ENCODE measurements around the gene RAB18.

The RAB18 gene

GRCh38 chr10:27525819-27526218, 21.7 kb downstream of the RAB18 start:
- Histone ChIP-seq H3K79me1 (ENCODE audit: low read depth, low read length) (no peaks in the 10 kb centered on the region), H2AK5ac (ENCODE audit: low read depth, low read length) (no peak overlapping the region), H3K18ac (ENCODE audit: low read length) (no peak overlapping the region), H3K4me3 (ENCODE audit: low read length in 2 of 2) (no peak overlapping the region), H3K9me3 (replicated peaks in 1 of 2; ENCODE audit: control insufficient read depth in 2 of 2, insufficient read depth in 1 of 2, low read depth in 1 of 2, low read length in 2 of 2) (no peaks in the 10 kb centered on the region), H3K14ac (ENCODE audit: low read length) (no peak overlapping the region), H4K8ac (ENCODE audit: low read depth, low read length) (no peak overlapping the region), H3K36me3 (replicated peaks in 1 of 2; ENCODE audit: control insufficient read depth in 2 of 2, insufficient read depth in 2 of 2, low read length in 2 of 2) (no peaks in the 10 kb centered on the region), H2BK120ac (ENCODE audit: low read depth, low read length) (no peak overlapping the region), H3K27ac (replicated peaks; ENCODE audit: low read length) (no peak overlapping the region), H3K4me2 (ENCODE audit: insufficient read depth, low read length, poor library complexity, severe bottlenecking) (no peak overlapping the region), H4K91ac (ENCODE audit: low read depth, low read length, poor library complexity) (no peak overlapping the region), H3K4me1 (ENCODE audit: control insufficient read depth in 2 of 2, insufficient read depth in 1 of 2, low read depth in 1 of 2, low read length in 2 of 2) (no peaks in the 10 kb centered on the region), H3K4ac (ENCODE audit: low read length) (no peak overlapping the region), H3K27me3 (ENCODE audit: control insufficient read depth in 3 of 3, insufficient read depth in 3 of 3, low read depth in 1 of 3, low read length in 3 of 3) (no peaks in the 10 kb centered on the region), H3K9ac (ENCODE audit: low read depth, low read length, poor library complexity) (no peak overlapping the region), H2BK15ac (ENCODE audit: low read length) (no peak overlapping the region), H3K23ac (ENCODE audit: low read depth, low read length, poor library complexity) (no peak overlapping the region), H2BK5ac (ENCODE audit: low read length) (no peak overlapping the region), H2BK12ac (ENCODE audit: low read length) (no peak overlapping the region), H2AFZ (ENCODE audit: low read length) (no peak overlapping the region)
- DNase-seq (ENCODE audit: low spot score), result no peak

GRCh38 chr10:27526242-27526641, 22.1 kb downstream of the RAB18 start:
- no peak overlapping the region for H2AFZ ChIP-seq (ENCODE audit: low read length)
- no peak overlapping the region for H3K27ac ChIP-seq (replicated peaks; ENCODE audit: low read length)
- no peak overlapping the region for H3K18ac ChIP-seq (ENCODE audit: low read length)
- H3K4me2 ChIP-seq (ENCODE audit: insufficient read depth, low read length, poor library complexity, severe bottlenecking), result no peak overlapping the region
- no CpG with 5 or more reads among the region's 3 CpGs for WGBS, 2 donors (ENCODE audit: extremely low coverage in 2 of 2, insufficient read length in 2 of 2, insufficient replicate concordance in 1 of 2)
- no peak overlapping the region for H3K23ac ChIP-seq (ENCODE audit: low read depth, low read length, poor library complexity)
- H2BK5ac ChIP-seq (ENCODE audit: low read length), result no peak overlapping the region
- no peak overlapping the region for H4K8ac ChIP-seq (ENCODE audit: low read depth, low read length)
- H3K9ac ChIP-seq (ENCODE audit: low read depth, low read length, poor library complexity), result no peak overlapping the region
- no peaks in the 10 kb centered on the region for H3K4me1 ChIP-seq (ENCODE audit: control insufficient read depth in 2 of 2, insufficient read depth in 1 of 2, low read depth in 1 of 2, low read length in 2 of 2)
- no peak overlapping the region for H2BK12ac ChIP-seq (ENCODE audit: low read length)
- H3K14ac ChIP-seq (ENCODE audit: low read length), result no peak overlapping the region
- no peaks in the 10 kb centered on the region for H3K36me3 ChIP-seq (replicated peaks in 1 of 2; ENCODE audit: control insufficient read depth in 2 of 2, insufficient read depth in 2 of 2, low read length in 2 of 2)
- no peak overlapping the region for H3K4me3 ChIP-seq (ENCODE audit: low read length in 2 of 2)
- H3K79me1 ChIP-seq (ENCODE audit: low read depth, low read length), result no peaks in the 10 kb centered on the region
- H2BK120ac ChIP-seq (ENCODE audit: low read depth, low read length), result no peak overlapping the region
- H2BK15ac ChIP-seq (ENCODE audit: low read length), result no peak overlapping the region
- H4K91ac ChIP-seq (ENCODE audit: low read depth, low read length, poor library complexity), result no peak overlapping the region
- no peaks in the 10 kb centered on the region for H3K9me3 ChIP-seq (replicated peaks in 1 of 2; ENCODE audit: control insufficient read depth in 2 of 2, insufficient read depth in 1 of 2, low read depth in 1 of 2, low read length in 2 of 2)
- no peak for DNase-seq (ENCODE audit: low spot score)
- H3K4ac ChIP-seq (ENCODE audit: low read length), result no peak overlapping the region
- no peaks in the 10 kb centered on the region for H3K27me3 ChIP-seq (ENCODE audit: control insufficient read depth in 3 of 3, insufficient read depth in 3 of 3, low read depth in 1 of 3, low read length in 3 of 3)
- H2AK5ac ChIP-seq (ENCODE audit: low read depth, low read length), result no peak overlapping the region

- no peak overlapping the region for H2BK15ac ChIP-seq (ENCODE audit: low read length)
- no peaks in the 10 kb centered on the region for H3K27me3 ChIP-seq (ENCODE audit: control insufficient read depth in 3 of 3, insufficient read depth in 3 of 3, low read depth in 1 of 3, low read length in 3 of 3)
- H4K91ac ChIP-seq (ENCODE audit: low read depth, low read length, poor library complexity), result no peak overlapping the region
- no peaks in the 10 kb centered on the region for H3K4me1 ChIP-seq (ENCODE audit: control insufficient read depth in 2 of 2, insufficient read depth in 1 of 2, low read depth in 1 of 2, low read length in 2 of 2)
- H4K8ac ChIP-seq (ENCODE audit: low read depth, low read length), result no peak overlapping the region
- no peak for DNase-seq (ENCODE audit: low spot score)
- H2BK12ac ChIP-seq (ENCODE audit: low read length), result no peak overlapping the region
- WGBS, 2 donors (ENCODE audit: extremely low coverage in 2 of 2, insufficient read length in 2 of 2, insufficient replicate concordance in 1 of 2), result no CpG with 5 or more reads among the region's 6 CpGs
- no peaks in the 10 kb centered on the region for H3K79me1 ChIP-seq (ENCODE audit: low read depth, low read length)
- no peaks in the 10 kb centered on the region for H3K36me3 ChIP-seq (replicated peaks in 1 of 2; ENCODE audit: control insufficient read depth in 2 of 2, insufficient read depth in 2 of 2, low read length in 2 of 2)
- H3K9me3 ChIP-seq (replicated peaks in 1 of 2; ENCODE audit: control insufficient read depth in 2 of 2, insufficient read depth in 1 of 2, low read depth in 1 of 2, low read length in 2 of 2), result no peaks in the 10 kb centered on the region
- H3K4ac ChIP-seq (ENCODE audit: low read length), result no peak overlapping the region
- no peak overlapping the region for H2AK5ac ChIP-seq (ENCODE audit: low read depth, low read length)
- H3K4me2 ChIP-seq (ENCODE audit: insufficient read depth, low read length, poor library complexity, severe bottlenecking), result no peak overlapping the region
- H3K27ac ChIP-seq (replicated peaks; ENCODE audit: low read length), result no peak overlapping the region
- H3K14ac ChIP-seq (ENCODE audit: low read length), result no peak overlapping the region
- no peak overlapping the region for H3K4me3 ChIP-seq (ENCODE audit: low read length in 2 of 2)
- H2BK120ac ChIP-seq (ENCODE audit: low read depth, low read length), result no peak overlapping the region
- no peak overlapping the region for H2BK5ac ChIP-seq (ENCODE audit: low read length)
- H3K18ac ChIP-seq (ENCODE audit: low read length), result no peak overlapping the region
- H2AFZ ChIP-seq (ENCODE audit: low read length), result no peak overlapping the region
- H3K9ac ChIP-seq (ENCODE audit: low read depth, low read length, poor library complexity), result no peak overlapping the region
- no peak overlapping the region for H3K23ac ChIP-seq (ENCODE audit: low read depth, low read length, poor library complexity)
These were observed 23.7 kb downstream of the RAB18 start for GRCh38 chr10:27527666-27528295.

- Histone ChIP-seq H2BK15ac (ENCODE audit: low read length) (no peak overlapping the region), H3K9ac (ENCODE audit: low read depth, low read length, poor library complexity) (no peak overlapping the region), H2AFZ (ENCODE audit: low read length) (no peak overlapping the region), H3K9me3 (replicated peaks in 1 of 2; ENCODE audit: control insufficient read depth in 2 of 2, insufficient read depth in 1 of 2, low read depth in 1 of 2, low read length in 2 of 2) (peaks cover 0 to under 1% of the 10 kb centered on the region in 2 donors), H3K4me2 (ENCODE audit: insufficient read depth, low read length, poor library complexity, severe bottlenecking) (no peak overlapping the region), H3K79me1 (ENCODE audit: low read depth, low read length) (no peaks in the 10 kb centered on the region), H3K23ac (ENCODE audit: low read depth, low read length, poor library complexity) (no peak overlapping the region), H3K4me3 (ENCODE audit: low read length in 2 of 2) (no peak overlapping the region), H4K91ac (ENCODE audit: low read depth, low read length, poor library complexity) (no peak overlapping the region), H3K4me1 (ENCODE audit: control insufficient read depth in 2 of 2, insufficient read depth in 1 of 2, low read depth in 1 of 2, low read length in 2 of 2) (no peaks in the 10 kb centered on the region), H2BK5ac (ENCODE audit: low read length) (no peak overlapping the region), H3K27me3 (ENCODE audit: control insufficient read depth in 3 of 3, insufficient read depth in 3 of 3, low read depth in 1 of 3, low read length in 3 of 3) (no peaks in the 10 kb centered on the region), H2BK12ac (ENCODE audit: low read length) (no peak overlapping the region), H3K4ac (ENCODE audit: low read length) (no peak overlapping the region), H4K8ac (ENCODE audit: low read depth, low read length) (no peak overlapping the region), H3K14ac (ENCODE audit: low read length) (no peak overlapping the region), H3K18ac (ENCODE audit: low read length) (no peak overlapping the region), H2AK5ac (ENCODE audit: low read depth, low read length) (no peak overlapping the region), H2BK120ac (ENCODE audit: low read depth, low read length) (no peak overlapping the region), H3K27ac (replicated peaks; ENCODE audit: low read length) (no peak overlapping the region), H3K36me3 (replicated peaks in 1 of 2; ENCODE audit: control insufficient read depth in 2 of 2, insufficient read depth in 2 of 2, low read length in 2 of 2) (peaks cover 1 to 11% of the 10 kb centered on the region in 2 donors)
- WGBS, 2 donors (ENCODE audit: extremely low coverage in 2 of 2, insufficient read length in 2 of 2, insufficient replicate concordance in 1 of 2), result no CpG with 5 or more reads among the region's 3 CpGs
- DNase-seq (ENCODE audit: low spot score), result no peak
These were observed 25.1 kb downstream of the RAB18 start for GRCh38 chr10:27529010-27529783.

Data from neuronal stem cell (in vitro differentiated cells).